Activated T-helper 2 cell treated with anti-CD3 and anti-CD28 coated beads, Interferon-gamma antibody, Interleukin-2, Interleukin-4, amounts not matched to agents 10 μg/mL and 5 μg/mL and 100 μg/mL, durations not matched to agents 14 hours and 24 hours and 36 hours (primary cell): Measurements from ENCODE around the gene LMX1B. TPM values are rescaled to one million over a fixed set of nuclear protein-coding genes. Genes with fewer than 3 reads are reported as not detected.

Experiments used
- total RNA-seq: library from RNA; stranded (reverse); gene quantifications from 2 replicates; pipeline ENCODE4 v1.2.3, GENCODE V29; 2022

Gene LMX1B
- total RNA-seq, 1 donor from 2014 or later, result not detected

Other genes with a start within 250 kb of the LMX1B start
- gene ZBTB43, start 191.1 kb downstream of the LMX1B start, total RNA-seq, result 16.4 and 22.3 TPM in 2 replicates
- 6.7 and 7.2 TPM in 2 replicates for gene ZBTB34, start 246.7 kb downstream of the LMX1B start, total RNA-seq